Kidney (tissue), 14 donors: Measurements from ENCODE around the gene PLCB2. TPM values are rescaled to one million over a fixed set of nuclear protein-coding genes. Genes with fewer than 3 reads are reported as not detected.

Source experiments
- DNase-seq, 5 donors: peaks; one replicate each; pipeline ENCODE4 v3.0.0-alpha.2; 2013 to 2020
- FAIRE-seq: peaks from 2 replicates; lab custom pipeline; 2012; peaks lifted over from hg19 to GRCh38; lab: Jason Lieb, UNC
- H3K27ac ChIP-seq, 2 donors: one replicate each; pipeline ENCODE4 v1.7.0; 2013; ENCODE audit warnings: low read depth in 2 of 2, low read length in 2 of 2, inconsistent platforms in 1 of 2
- H3K27me3 ChIP-seq: one replicate; pipeline ENCODE4 v1.7.1; 2013; ENCODE audit warnings: low read length, inconsistent platforms; ENCODE audit not compliant: control insufficient read depth, insufficient read depth
- H3K36me3 ChIP-seq, 3 donors: one replicate each; pipeline versions ENCODE4 v1.7.0 to v1.7.1; 2013; ENCODE audit warnings: low read length in 3 of 3, control low read depth in 1 of 3, inconsistent platforms in 1 of 3; ENCODE audit not compliant: insufficient read depth in 3 of 3, control insufficient read depth in 2 of 3
- H3K4me1 ChIP-seq, 3 donors: one replicate each; pipeline versions ENCODE4 v1.7.0 to v1.7.1; 2013; ENCODE audit warnings: low read length in 3 of 3, inconsistent platforms in 1 of 3, low read depth in 1 of 3; ENCODE audit not compliant: control insufficient read depth in 2 of 3, insufficient read depth in 2 of 3
- H3K4me3 ChIP-seq, 3 donors: one replicate each; pipeline versions ENCODE4 v1.7.0 to v1.8.1; 2013; ENCODE audit warnings: low read length in 3 of 3, control low read depth in 1 of 3, inconsistent platforms in 1 of 3
- H3K9ac ChIP-seq, 3 donors: one replicate each; pipeline versions ENCODE4 v1.7.0 to v1.7.1; 2013; ENCODE audit warnings: low read length in 3 of 3, control low read depth in 1 of 3, inconsistent platforms in 1 of 3
- H3K9me3 ChIP-seq, 3 donors: one replicate each; pipeline versions ENCODE4 v1.7.0 to v1.7.1; 2013; ENCODE audit warnings: low read length in 3 of 3, control low read depth in 1 of 3, inconsistent platforms in 1 of 3; ENCODE audit not compliant: control insufficient read depth in 2 of 3, insufficient read depth in 1 of 3
- intact Hi-C: fragments of 100-400 bp; cut with DNase I; formaldehyde crosslinking; loops from one replicate; pipeline ENCODE4 v1.11.1; 2022
- polyA plus RNA-seq: library from polyadenylated mRNA; stranded (reverse); fragments of 350-450 nt; fragmentation: Illumina TruSeq; extraction: RNeasy Lipid Tissue Mini Kit (QIAGEN cat#74804); gene quantifications from one replicate; pipeline ENCODE4 v1.2.3, GENCODE V29; 2014; ENCODE audit warnings: low read depth, low replicate concordance; ENCODE audit not compliant: insufficient read depth
- total RNA-seq: library from RNA; stranded (reverse); fragmentation: NEBNext Ultra II Directional; extraction: Animal tissue kit (Norgen Biotek cat#: 25700); gene quantifications from one replicate; pipeline ENCODE4 v1.2.1, GENCODE V29; 2021
- TF ChIP-seq, protein P1 (sequence below): IDR thresholded peaks from 3 replicates; pipeline ENCODE4 v1.5.1; 2012; ENCODE audit warnings: mild to moderate bottlenecking, moderate library complexity, borderline replicate concordance; ENCODE audit not compliant: insufficient read depth; ENCODE audit errors: extremely low read depth
- donor health status: control.
- donor health status: control.
- donor health status: control.
- donor health status: control.
- donor health status: control.
- donor health status: DM: yes; HTN: yes; CAD: no.
- donor health status: Normal renal cell carcinoma (clear cell type).

PLCB2 gene
- total and polyA plus RNA-seq, 2 donors from 2014 or later = 4.4 to 37.2 TPM

DNA sequence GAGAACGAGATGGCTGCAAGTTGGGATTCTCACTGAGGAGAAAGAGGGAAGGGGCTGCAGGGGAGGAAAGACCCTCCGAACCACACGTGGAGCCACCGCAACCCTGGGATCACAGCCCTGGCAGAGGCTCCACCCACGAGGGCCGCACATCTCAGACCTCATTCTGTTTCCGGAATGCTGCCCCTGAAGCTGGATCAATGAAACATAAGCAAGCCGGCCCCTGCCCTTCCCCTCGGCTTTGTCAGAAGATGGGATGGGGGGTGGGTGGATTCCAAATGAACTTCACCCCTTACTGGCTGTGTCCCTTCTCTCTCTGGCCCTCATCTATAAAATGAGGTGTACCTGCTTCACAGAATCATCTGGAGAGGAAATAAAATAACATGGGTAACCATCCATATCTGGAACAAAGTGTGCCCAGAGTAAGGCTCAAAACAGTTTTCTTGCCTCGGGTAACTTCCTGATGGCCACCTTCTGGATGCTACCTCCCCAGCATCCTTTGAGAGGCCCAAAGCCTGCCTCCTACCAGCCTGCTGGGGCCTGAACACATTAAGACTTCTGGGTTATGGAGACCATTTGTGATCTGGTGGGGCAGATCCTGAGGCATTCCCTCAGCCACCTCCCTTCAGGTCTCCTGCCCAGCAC lies 37.6 kb upstream of the PLCB2 start:
- H3K27me3 ChIP-seq = no peaks in the 10 kb centered on the region
- TF ChIP-seq, protein P1, sequence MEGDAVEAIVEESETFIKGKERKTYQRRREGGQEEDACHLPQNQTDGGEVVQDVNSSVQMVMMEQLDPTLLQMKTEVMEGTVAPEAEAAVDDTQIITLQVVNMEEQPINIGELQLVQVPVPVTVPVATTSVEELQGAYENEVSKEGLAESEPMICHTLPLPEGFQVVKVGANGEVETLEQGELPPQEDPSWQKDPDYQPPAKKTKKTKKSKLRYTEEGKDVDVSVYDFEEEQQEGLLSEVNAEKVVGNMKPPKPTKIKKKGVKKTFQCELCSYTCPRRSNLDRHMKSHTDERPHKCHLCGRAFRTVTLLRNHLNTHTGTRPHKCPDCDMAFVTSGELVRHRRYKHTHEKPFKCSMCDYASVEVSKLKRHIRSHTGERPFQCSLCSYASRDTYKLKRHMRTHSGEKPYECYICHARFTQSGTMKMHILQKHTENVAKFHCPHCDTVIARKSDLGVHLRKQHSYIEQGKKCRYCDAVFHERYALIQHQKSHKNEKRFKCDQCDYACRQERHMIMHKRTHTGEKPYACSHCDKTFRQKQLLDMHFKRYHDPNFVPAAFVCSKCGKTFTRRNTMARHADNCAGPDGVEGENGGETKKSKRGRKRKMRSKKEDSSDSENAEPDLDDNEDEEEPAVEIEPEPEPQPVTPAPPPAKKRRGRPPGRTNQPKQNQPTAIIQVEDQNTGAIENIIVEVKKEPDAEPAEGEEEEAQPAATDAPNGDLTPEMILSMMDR = no peak
- DNase-seq = no peak
- intact Hi-C loops = no loop called here
- no peaks in the 10 kb centered on the region for H3K36me3 ChIP-seq
- peaks cover 0 to 12% (median 2%) of the 10 kb centered on the region in 3 donors for H3K4me1 ChIP-seq
- H3K9ac ChIP-seq = no peak overlapping the region
- H3K27ac ChIP-seq = no peak overlapping the region
- no peaks in the 10 kb centered on the region for H3K9me3 ChIP-seq
- FAIRE-seq = no peak
- no peak overlapping the region for H3K4me3 ChIP-seq

DNA sequence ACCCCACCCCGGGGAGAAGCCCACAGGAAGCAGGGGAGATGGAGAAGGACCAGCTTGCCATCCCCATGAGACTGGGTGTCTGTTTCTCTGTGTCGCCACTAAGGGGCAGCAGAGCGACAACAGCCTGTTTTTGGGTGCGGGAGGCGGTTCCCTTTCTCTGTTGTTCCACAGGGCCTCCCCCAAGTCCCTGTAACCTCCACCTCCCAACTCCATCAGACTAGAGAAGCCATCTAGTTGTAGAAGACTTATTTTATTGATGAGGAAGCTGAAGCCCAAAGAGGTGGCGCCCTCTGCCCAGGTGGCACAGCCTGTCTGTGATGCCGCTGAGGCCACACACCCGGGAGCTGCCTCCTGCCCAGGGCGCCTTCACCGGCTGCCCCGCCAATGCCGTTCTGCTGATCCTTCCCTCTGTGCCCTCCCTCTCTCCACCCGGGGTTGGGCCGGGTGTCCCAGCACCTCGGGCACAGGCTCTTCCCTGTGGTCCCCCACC lies 36.9 kb upstream of the PLCB2 start:
- H3K9ac ChIP-seq = no peak overlapping the region
- FAIRE-seq (no peak), DNase-seq (peak in 4 of 5 donors; percentile 53 to 78 (median 70))
- H3K27ac ChIP-seq = no peak overlapping the region
- H3K27me3 ChIP-seq = no peaks in the 10 kb centered on the region
- H3K4me3 ChIP-seq = no peak overlapping the region
- H3K4me1 ChIP-seq = peaks cover 0 to 19% (median 7%) of the 10 kb centered on the region in 3 donors
- H3K36me3 ChIP-seq = no peaks in the 10 kb centered on the region
- TF ChIP-seq, protein P1 = peak; percentile 68
- intact Hi-C loops = no loop called here
- no peaks in the 10 kb centered on the region for H3K9me3 ChIP-seq

DNA sequence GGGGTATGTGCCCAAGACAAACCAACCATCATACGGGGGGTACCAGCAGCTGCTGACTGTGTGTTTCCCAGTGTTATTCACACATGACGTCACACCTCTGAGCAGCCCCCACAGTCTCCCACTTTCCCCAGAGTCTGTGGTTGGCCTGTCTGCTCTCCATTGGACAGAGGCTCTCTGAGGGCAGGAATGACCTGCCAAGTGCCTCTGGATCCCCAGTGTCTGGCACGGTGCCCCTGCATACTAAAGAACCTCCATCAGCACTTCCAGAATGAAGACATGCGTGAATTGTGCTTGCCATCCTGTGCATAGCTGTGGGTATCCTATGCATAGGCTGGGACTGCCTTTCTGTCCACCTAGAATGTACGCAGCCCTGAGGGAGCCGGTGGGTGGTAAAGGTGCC lies 36.5 kb upstream of the PLCB2 start:
- TF ChIP-seq, protein P1 = no peak
- intact Hi-C loops = no loop called here
- H3K9me3 ChIP-seq = no peaks in the 10 kb centered on the region

More for the DNA sequence above, 36.5 kb upstream of the PLCB2 start:
- no peak for FAIRE-seq
- H3K4me1 ChIP-seq = peaks cover 0 to 23% (median 11%) of the 10 kb centered on the region in 3 donors
- no peaks in the 10 kb centered on the region for H3K36me3 ChIP-seq
- DNase-seq = peak in 1 of 5 donors; percentile 13
- H3K9ac ChIP-seq = no peak overlapping the region
- no peak overlapping the region for H3K4me3 ChIP-seq
- no peaks in the 10 kb centered on the region for H3K27me3 ChIP-seq
- no peak overlapping the region for H3K27ac ChIP-seq
